ENCODE data around the gene TAF5L. TPM values are rescaled to one million over a fixed set of nuclear protein-coding genes. Genes with fewer than 3 reads are reported as not detected.

TAF5L gene
- total RNA-seq, 6 donors from 2014 or later: 11.0 to 25.5 (median 19.6) TPM

- WGBS, 2 donors: 95% methylated on average over 24 to 34 of the region's 34 CpGs
- Histone ChIP-seq H3K4me1 (peaks cover 3 to 4% (median 3%) of the 10 kb centered on the region in 4 donors), H3K27me3 (no peaks in the 10 kb centered on the region), H3K4me3 (no peak overlapping the region), H3K36me3 (peaks cover 0 to 31% (median 20%) of the 10 kb centered on the region in 4 donors), H3K27ac (no peak overlapping the region), H3K9me3 (no peaks in the 10 kb centered on the region)
- DNase-seq (peak in 1 of 2 donors; percentile 54), ATAC-seq (ENCODE audit: low FRiP score in 2 of 2) (no peak)
- TF ChIP-seq CTCF (IDR thresholded peaks at IDR 0.05) (no peak), POLR2AphosphoS5 (IDR thresholded peaks at IDR 0.05) (no peak), POLR2A (IDR thresholded peaks at IDR 0.05) (no peak), EP300 (IDR thresholded peaks at IDR 0.05) (no peak)
Measured at GRCh38 chr1:229594227-229595008, 31.5 kb downstream of the TAF5L start.

DNA sequence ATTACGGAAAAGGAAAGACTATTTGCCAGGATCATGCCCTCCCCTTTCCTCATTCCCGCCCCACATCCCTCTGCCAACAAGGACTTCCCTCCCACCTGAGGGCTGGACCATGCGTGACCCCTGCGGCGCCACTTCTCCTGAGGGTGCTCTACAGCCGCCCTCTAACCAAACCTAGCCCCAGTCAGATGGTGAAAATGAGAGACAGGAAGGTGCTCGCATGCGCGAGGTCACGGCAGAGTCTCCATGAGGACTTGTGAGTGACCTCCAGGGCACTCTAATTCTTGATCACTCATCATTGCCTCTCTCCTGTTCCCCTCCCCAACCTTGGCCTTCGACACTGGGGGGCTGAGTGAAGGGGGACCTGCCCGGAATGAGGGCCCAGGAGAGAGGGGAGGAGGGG lies 32.1 kb downstream of the TAF5L start:
- ATAC-seq (ENCODE audit: low FRiP score in 2 of 2) (no peak), DNase-seq (peak in 1 of 2 donors; percentile 36)
- Histone ChIP-seq H3K4me3 (no peak overlapping the region), H3K27me3 (no peaks in the 10 kb centered on the region), H3K9me3 (no peaks in the 10 kb centered on the region), H3K36me3 (peaks cover 0 to 31% (median 20%) of the 10 kb centered on the region in 4 donors), H3K4me1 (peaks cover 0 to 4% (median 3%) of the 10 kb centered on the region in 4 donors), H3K27ac (no peak overlapping the region)
- TF ChIP-seq POLR2A (IDR thresholded peaks at IDR 0.05) (no peak), CTCF (IDR thresholded peaks at IDR 0.05) (no peak), EP300 (IDR thresholded peaks at IDR 0.05) (no peak), POLR2AphosphoS5 (IDR thresholded peaks at IDR 0.05) (no peak)
- WGBS, 2 donors: 91 to 95% methylated on average over 12 of the region's 12 CpGs

DNA sequence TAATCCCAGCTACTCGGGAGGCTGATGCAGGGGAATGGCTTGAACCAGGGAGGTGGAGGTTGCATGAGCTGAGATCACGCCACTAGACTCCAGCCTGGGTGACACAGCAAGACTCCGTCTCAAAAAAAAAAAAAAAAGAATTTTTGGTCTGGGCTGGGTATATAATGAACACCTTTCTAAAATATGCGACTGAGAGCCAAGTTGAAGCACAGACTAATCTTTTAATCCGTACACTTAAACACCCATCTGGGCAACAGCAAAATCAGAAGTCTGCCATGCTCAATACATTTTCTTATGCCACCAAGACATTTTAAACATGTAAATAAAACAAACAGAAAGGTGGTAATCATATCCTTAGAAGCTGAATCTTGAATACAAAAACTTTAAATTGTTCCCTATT lies 35.8 kb downstream of the TAF5L start:
- ATAC-seq (ENCODE audit: low FRiP score in 2 of 2): no peak
- H3K4me3 ChIP-seq: no peak overlapping the region
- no peak for TF ChIP-seq EP300 (IDR thresholded peaks at IDR 0.05)
- no peak for TF ChIP-seq CTCF (IDR thresholded peaks at IDR 0.05)
- TF ChIP-seq POLR2A (IDR thresholded peaks at IDR 0.05): no peak
- no peak for TF ChIP-seq POLR2AphosphoS5 (IDR thresholded peaks at IDR 0.05)
- no peaks in the 10 kb centered on the region for H3K27me3 ChIP-seq
- no peak for DNase-seq
- WGBS, 2 donors: 95 to 98% methylated on average over 5 of the region's 5 CpGs
- peaks cover 0 to 31% (median 20%) of the 10 kb centered on the region in 4 donors for H3K36me3 ChIP-seq
- no peaks in the 10 kb centered on the region for H3K4me1 ChIP-seq
- H3K9me3 ChIP-seq: no peaks in the 10 kb centered on the region
- H3K27ac ChIP-seq: no peak overlapping the region

DNA sequence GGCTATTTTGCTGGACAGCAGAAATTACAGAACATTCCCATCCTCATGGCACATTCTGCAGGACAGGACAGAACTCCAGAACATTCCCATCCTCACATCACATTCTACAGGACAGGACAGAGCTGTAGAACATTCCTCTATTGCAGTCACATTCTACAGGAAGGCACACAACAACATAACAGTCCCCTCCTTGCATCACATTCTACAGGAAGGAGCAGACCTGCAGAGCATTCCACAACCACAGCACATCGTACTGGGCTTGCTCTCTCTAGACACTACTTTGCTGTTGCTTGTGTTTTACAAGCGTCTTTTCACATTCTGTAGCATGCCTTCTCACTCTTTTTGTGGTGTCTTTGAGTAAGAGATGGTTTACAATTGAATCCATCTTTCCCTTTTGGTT lies 40.6 kb downstream of the TAF5L start:
- H3K4me1 ChIP-seq: peaks cover 4 to 12% (median 8%) of the 10 kb centered on the region in 4 donors
- H3K9me3 ChIP-seq: no peaks in the 10 kb centered on the region
- H3K36me3 ChIP-seq: no peaks in the 10 kb centered on the region
- H3K4me3 ChIP-seq: no peak overlapping the region
- H3K27me3 ChIP-seq: no peaks in the 10 kb centered on the region
- ATAC-seq (ENCODE audit: low FRiP score in 2 of 2) (no peak), DNase-seq (no peak)
- 77 to 79% methylated on average over 2 of the region's 2 CpGs for WGBS, 2 donors
- no peak overlapping the region for H3K27ac ChIP-seq
- TF ChIP-seq CTCF (IDR thresholded peaks at IDR 0.05) (no peak), POLR2AphosphoS5 (IDR thresholded peaks at IDR 0.05) (no peak), POLR2A (IDR thresholded peaks at IDR 0.05) (no peak), EP300 (IDR thresholded peaks at IDR 0.05) (no peak)

DNA sequence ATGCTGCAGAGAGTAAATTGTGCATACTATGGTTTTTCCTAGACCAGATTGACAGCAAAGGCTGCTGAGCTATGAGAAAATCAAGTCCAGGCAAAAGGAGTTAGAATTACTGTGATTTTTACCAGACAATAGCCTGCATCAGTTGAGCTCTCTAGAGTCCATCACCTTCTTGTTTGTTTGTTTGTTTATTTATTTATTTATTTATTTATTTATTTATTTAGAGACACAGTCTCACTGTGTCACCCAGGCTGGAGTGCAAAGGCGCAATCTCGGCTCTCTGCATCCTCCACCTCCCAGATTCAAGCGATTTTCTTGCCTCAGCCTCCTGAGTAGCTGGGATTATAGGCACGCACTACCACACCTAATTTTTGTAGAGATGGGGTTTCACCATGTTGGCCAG lies 43.2 kb downstream of the TAF5L start:
- DNase-seq: no peak
- whole genome bisulfite sequencing, 2 donors: 97% methylated on average over 4 of the region's 4 CpGs
- Histone ChIP-seq H3K36me3 (no peaks in the 10 kb centered on the region), H3K4me1 (peaks cover 4 to 25% (median 13%) of the 10 kb centered on the region in 4 donors), H3K27ac (peak overlapping the region in 1 of 4 donors; percentile 39), H3K4me3 (no peak overlapping the region), H3K27me3 (no peaks in the 10 kb centered on the region), H3K9me3 (no peaks in the 10 kb centered on the region)
- no peak for TF ChIP-seq POLR2A (IDR thresholded peaks at IDR 0.05)
- ATAC-seq (ENCODE audit: low FRiP score in 2 of 2): no peak
